ENCODE measurements around the gene TRMT2B. TPM values are rescaled to one million over a fixed set of nuclear protein-coding genes. Genes with fewer than 3 reads are reported as not detected.
"Not testable (repeated sequence)": the region's sequence is repeated elsewhere in the genome, so short reads cannot be mapped to it uniquely, and the experiment has no call there.

The TRMT2B gene
- polyA plus RNA-seq (2013, experiment 1 of 2; ENCODE audit: insufficient read length): 3.3 TPM
- polyA plus RNA-seq (2013, experiment 2 of 2; ENCODE audit: insufficient read length): 3.9 TPM

GRCh38 chrX:101051549-101052302 lies at the start of gene TRMT2B:
Gene TRMT2B, minus strand, starts transcription at chrX:101052111. Its CDS starts 9,822 bp downstream, at chrX:101042289.
- peak; percentile 61 for DNase-seq

DNA sequence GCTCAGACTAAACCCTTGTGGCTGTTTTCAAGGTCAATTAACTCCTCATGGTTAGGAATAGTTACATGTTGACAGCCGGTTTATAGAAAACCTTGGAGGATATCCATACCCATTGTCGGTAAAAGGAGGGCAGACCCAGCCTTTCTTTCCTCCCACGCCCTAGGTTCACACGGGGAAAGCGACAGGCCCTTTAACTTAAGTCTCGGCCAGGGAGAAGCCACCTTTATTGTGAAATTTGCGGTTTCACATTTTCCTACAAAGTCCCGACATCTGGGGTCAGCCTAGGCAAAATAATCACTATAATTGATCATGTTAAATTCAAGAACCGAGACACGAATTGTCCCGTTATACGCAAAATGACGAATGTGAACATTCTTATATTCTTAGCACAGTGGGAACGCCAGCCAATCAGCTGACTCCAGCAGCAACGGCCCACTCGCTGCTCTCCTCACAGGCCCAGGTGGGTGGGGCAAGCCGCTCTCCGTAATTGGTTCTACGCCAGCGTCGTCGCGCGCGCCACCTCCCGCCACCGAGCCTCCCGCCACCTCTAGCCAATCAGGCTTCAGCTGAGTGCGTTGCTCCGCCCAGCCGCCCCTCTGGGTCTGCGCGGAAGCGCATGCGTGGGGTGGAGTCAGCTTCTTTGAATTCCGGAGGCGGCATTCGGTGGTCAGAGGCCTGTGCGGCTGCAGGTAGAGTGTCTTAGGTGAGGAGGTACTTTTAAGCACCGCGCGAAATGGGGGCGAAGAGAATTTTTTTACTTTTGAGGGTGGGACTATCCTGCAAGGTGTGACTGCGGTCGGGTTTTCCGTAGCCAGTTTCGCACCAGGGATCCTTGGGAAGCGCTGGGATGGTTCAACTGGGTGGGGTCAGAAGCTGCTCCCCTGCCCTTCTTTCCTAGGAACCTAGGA lies 45.9 kb upstream of the TRMT2B start, which contains the start of gene CENPI:
Gene CENPI (plus strand): TSS at position 659 of the 908 bp plus-strand sequence. CDS start 2,867 bp downstream, outside the sequence.
- peak; percentile 93 for DNase-seq

DNA sequence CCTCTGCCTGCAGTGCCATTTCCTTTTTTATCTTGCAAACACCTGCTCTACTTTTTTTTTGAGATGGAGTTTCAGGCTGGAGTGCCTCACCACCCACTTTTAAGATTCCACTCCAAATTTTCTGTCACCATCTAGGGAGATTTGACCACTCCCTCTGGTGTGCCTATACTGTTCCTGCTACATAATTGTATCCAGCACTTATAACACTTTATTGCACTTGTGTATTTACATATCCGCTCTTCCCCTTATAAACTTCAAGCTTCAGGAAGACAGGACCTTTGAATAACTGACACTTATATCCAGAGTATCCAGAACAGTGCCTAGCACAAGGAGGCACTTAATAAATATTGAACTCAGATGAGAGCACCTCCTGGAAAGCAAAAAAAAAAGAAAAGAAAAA lies 39.9 kb upstream of the TRMT2B start:
- no peak for DNase-seq

- DNase-seq: no peak
These were observed 29.3 kb upstream of the TRMT2B start for GRCh38 chrX:101081231-101081630.

DNA sequence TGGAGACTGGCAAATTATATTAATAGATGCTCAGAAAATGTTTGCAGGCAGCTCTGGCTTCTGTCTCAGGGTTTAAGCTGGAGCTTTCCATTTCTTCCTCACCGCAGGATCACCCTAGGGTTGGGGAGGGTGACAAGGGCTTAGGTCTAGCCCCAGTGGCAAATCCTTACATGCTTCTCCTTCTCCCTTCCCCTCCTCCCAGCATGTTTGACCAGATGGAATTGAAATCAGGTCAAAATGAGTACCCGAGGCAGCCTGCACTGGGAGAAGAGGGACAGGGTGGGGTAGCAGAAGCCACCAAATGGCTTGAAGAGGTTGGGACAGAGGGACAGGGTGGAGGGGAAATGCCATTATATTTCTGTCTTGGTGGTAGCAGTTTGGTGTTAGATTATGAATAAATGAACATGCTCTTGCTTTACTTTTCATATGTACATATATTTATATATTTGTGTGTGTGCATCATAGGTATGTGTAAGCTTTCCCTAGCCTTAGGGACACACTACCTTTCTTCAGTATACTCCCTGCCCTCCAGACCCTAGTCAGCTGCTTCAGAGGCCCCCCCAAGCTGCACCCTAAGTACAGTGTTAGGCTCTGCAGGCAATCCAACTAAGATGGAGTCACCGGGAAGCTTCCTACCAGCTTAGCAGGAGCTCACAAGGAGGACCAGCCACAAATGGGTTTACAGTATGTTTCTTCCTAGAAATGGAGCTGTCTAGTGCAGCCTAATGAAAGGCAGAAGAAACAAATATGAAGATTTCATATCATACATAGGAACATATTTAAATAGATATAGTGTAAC lies 28.6 kb upstream of the TRMT2B start:
- no peak for DNase-seq

- DNase-seq: no peak
These were observed 27.9 kb upstream of the TRMT2B start for GRCh38 chrX:101079736-101080270.

- DNase-seq: peak; percentile 7
These were observed 27.0 kb upstream of the TRMT2B start, which contains the start of gene TMEM35A for GRCh38 chrX:101078716-101079598. Gene TMEM35A, plus strand, starts transcription at chrX:101078879. Its CDS starts 124 bp downstream, at chrX:101079003.

DNA sequence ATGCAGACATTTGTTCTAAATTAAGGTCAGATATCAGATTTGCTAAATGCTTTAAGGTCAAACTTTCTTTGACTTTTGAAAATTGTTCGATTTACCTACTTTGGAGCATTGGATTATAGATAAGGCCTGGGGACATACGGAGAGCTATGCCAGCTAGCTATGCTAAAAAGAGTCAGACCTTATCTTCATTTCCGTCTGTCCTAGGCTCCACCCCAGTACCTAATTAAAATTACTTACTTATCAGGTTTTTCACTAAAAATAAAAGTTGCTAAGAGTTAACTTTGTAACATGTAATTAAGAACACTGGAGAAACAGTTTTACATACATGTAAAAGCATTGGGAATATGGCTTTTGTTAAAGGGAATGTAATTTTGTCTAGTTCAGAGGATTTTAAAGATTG lies 19.7 kb upstream of the TRMT2B start:
- no peak for DNase-seq

DNA sequence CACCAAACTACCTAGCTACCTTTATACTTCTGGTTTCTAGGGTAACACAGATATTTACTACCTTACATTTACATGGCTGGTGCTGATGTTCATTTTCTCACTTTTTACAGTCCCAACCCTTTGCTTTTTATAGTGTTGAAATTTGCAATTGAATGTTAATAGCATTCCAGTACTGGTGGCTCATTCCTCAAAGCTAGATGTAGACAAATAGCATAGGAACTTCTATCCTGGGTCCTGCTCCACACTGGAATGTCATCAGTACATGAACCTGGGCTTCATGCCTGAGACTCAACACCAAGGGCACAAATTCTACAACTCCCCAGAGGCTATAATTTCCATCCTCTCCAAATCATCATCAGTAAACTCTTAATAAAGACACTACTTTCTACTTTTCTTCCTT lies 10.3 kb upstream of the TRMT2B start:
- DNase-seq: peak; percentile 63

GRCh38 chrX:101057093-101057714 lies 5.3 kb upstream of the TRMT2B start:
- DNase-seq: peak; percentile 38

GRCh38 chrX:101056551-101056950 lies 4.6 kb upstream of the TRMT2B start:
- DNase-seq: peak; percentile 9

GRCh38 chrX:101051153-101051548 lies 760 bp downstream of the TRMT2B start:
- DNase-seq: no peak

DNA sequence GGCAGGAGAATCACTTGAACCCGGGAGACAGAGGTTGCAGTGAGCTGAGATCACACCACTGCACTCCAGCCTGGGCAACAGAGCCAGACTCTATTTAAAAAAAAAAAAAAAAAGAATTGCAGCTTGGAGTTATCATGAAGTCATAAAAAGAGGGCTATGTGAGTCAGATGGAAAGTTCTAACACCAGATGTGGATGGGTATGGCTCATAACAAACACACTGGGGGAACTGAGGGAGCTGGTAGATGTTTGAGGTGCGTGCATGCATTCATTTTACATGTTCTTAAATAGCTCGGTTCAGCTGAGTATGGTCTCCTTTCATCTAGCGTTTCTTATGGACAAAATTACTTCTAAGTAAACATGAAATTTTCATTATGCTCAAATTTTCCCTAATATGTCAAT lies 11.7 kb downstream of the TRMT2B start:
- no peak for DNase-seq

- no peak for DNase-seq
These were observed 14.7 kb downstream of the TRMT2B start for GRCh38 chrX:101037231-101037630.

- no peak for DNase-seq
These were observed 22.2 kb downstream of the TRMT2B start for GRCh38 chrX:101029665-101030064.

GRCh38 chrX:101028562-101028961 lies 23.3 kb downstream of the TRMT2B start:
- no peak for DNase-seq

- DNase-seq: peak; percentile 10
These were observed 26.8 kb downstream of the TRMT2B start for GRCh38 chrX:101025126-101025525.

DNA sequence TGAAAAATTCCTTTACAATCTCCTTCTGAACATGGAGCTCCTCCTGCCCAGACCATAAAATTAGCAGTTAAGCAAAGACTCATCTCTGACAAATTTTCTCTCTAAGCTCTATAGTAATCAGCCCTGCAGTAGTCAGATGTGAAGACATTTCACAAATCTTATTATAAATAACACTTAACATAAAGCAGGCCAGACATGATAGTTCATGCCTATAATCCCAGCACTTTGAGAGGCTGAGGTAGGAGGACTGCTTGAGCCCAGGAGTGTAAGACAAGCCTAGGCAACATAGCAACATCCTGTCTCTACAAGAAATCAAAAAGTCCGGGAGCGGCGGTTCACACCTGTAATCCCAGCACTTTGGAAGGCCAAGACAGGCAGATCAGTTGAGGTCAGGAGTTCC lies 29.9 kb downstream of the TRMT2B start:
- DNase-seq: no peak

GRCh38 chrX:101012031-101012430 lies 39.9 kb downstream of the TRMT2B start:
- DNase-seq: not testable (repeated sequence)

GRCh38 chrX:101009090-101009489 lies 42.8 kb downstream of the TRMT2B start:
- DNase-seq: peak; percentile 30
